Measurements from ENCODE around the gene TBC1D23. TPM values are rescaled to one million over a fixed set of nuclear protein-coding genes. Genes with fewer than 3 reads are reported as not detected.

The TBC1D23 gene
- total RNA-seq, 1 donor from 2014 or later: 62.2 TPM

- H3K4me3 Mint-ChIP-seq (ENCODE audit: unreplicated experiment): no peak overlapping the region
- peaks cover 3% of the 10 kb centered on the region for H3K9me3 Mint-ChIP-seq (ENCODE audit: unreplicated experiment)
- DNase-seq (ENCODE audit: low read depth) (peak; percentile 71), FAIRE-seq (no peak)
- Histone ChIP-seq H3K9me3 (ENCODE audit: insufficient read depth, low read depth, low read length) (no peaks in the 10 kb centered on the region), H3K79me2 (ENCODE audit: insufficient read depth, low read length) (no peaks in the 10 kb centered on the region), H3K9ac (ENCODE audit: low read length) (no peak overlapping the region), H3K27ac (ENCODE audit: low read depth, low read length) (peak overlapping the region; percentile 23), H4K20me1 (ENCODE audit: insufficient read depth, low read length) (no peaks in the 10 kb centered on the region), H3K4me1 (ENCODE audit: insufficient read depth, low read length) (peaks cover 11% of the 10 kb centered on the region), H3K4me2 (ENCODE audit: low read length) (peak overlapping the region; percentile 27), H3K4me3 (ENCODE audit: insufficient read depth, low read depth, low read length) (no peak overlapping the region), H2AFZ (ENCODE audit: low read depth, low read length) (no peak overlapping the region), H3K27me3 (ENCODE audit: insufficient read depth, low read length) (no peaks in the 10 kb centered on the region), H3K36me3 (ENCODE audit: insufficient read depth, low read length) (no peaks in the 10 kb centered on the region)
- H3K27me3 Mint-ChIP-seq (ENCODE audit: low read depth, unreplicated experiment): no peaks in the 10 kb centered on the region
- H3K4me1 Mint-ChIP-seq (ENCODE audit: low read depth, unreplicated experiment): peaks cover 7% of the 10 kb centered on the region
- H3K27ac Mint-ChIP-seq (ENCODE audit: unreplicated experiment): no peak overlapping the region
- H3K36me3 Mint-ChIP-seq (ENCODE audit: low read depth, unreplicated experiment): peaks cover 5% of the 10 kb centered on the region
- TF ChIP-seq CTCF (IDR thresholded peaks at IDR 0.05; ENCODE audit: insufficient read depth, low read depth, low read length) (no peak), EZH2 (IDR thresholded peaks at IDR 0.05; ENCODE audit: insufficient read depth, low read length) (no peak)
Observed at GRCh38 chr3:100245136-100245535, 15.7 kb upstream of the TBC1D23 start.

GRCh38 chr3:100245927-100246326 is 14.9 kb upstream of the TBC1D23 start:
- Histone ChIP-seq H4K20me1 (ENCODE audit: insufficient read depth, low read length) (no peaks in the 10 kb centered on the region), H2AFZ (ENCODE audit: low read depth, low read length) (no peak overlapping the region), H3K27me3 (ENCODE audit: insufficient read depth, low read length) (no peaks in the 10 kb centered on the region), H3K27ac (ENCODE audit: low read depth, low read length) (no peak overlapping the region), H3K4me1 (ENCODE audit: insufficient read depth, low read length) (peaks cover 11% of the 10 kb centered on the region), H3K36me3 (ENCODE audit: insufficient read depth, low read length) (no peaks in the 10 kb centered on the region), H3K4me2 (ENCODE audit: low read length) (peak overlapping the region; percentile 27), H3K9ac (ENCODE audit: low read length) (no peak overlapping the region), H3K9me3 (ENCODE audit: insufficient read depth, low read depth, low read length) (no peaks in the 10 kb centered on the region), H3K79me2 (ENCODE audit: insufficient read depth, low read length) (no peaks in the 10 kb centered on the region), H3K4me3 (ENCODE audit: insufficient read depth, low read depth, low read length) (no peak overlapping the region)
- DNase-seq (ENCODE audit: low read depth): peak; percentile 69
- H3K4me1 Mint-ChIP-seq (ENCODE audit: low read depth, unreplicated experiment): peaks cover 7% of the 10 kb centered on the region
- H3K9me3 Mint-ChIP-seq (ENCODE audit: unreplicated experiment): peaks cover 3% of the 10 kb centered on the region
- H3K27me3 Mint-ChIP-seq (ENCODE audit: low read depth, unreplicated experiment): no peaks in the 10 kb centered on the region
- no peak for FAIRE-seq
- no peak for TF ChIP-seq EZH2 (IDR thresholded peaks at IDR 0.05; ENCODE audit: insufficient read depth, low read length)
- no peak for TF ChIP-seq CTCF (IDR thresholded peaks at IDR 0.05; ENCODE audit: insufficient read depth, low read depth, low read length)
- H3K4me3 Mint-ChIP-seq (ENCODE audit: unreplicated experiment): no peak overlapping the region
- peaks cover 5% of the 10 kb centered on the region for H3K36me3 Mint-ChIP-seq (ENCODE audit: low read depth, unreplicated experiment)
- H3K27ac Mint-ChIP-seq (ENCODE audit: unreplicated experiment): no peak overlapping the region

- H3K36me3 ChIP-seq (ENCODE audit: insufficient read depth, low read length): no peaks in the 10 kb centered on the region
- Mint-ChIP-seq H3K4me1 (ENCODE audit: low read depth, unreplicated experiment) (peaks cover 7% of the 10 kb centered on the region), H3K36me3 (ENCODE audit: low read depth, unreplicated experiment) (peaks cover 5% of the 10 kb centered on the region), H3K4me3 (ENCODE audit: unreplicated experiment) (no peak overlapping the region), H3K27me3 (ENCODE audit: low read depth, unreplicated experiment) (no peaks in the 10 kb centered on the region), H3K9me3 (ENCODE audit: unreplicated experiment) (peaks cover 3% of the 10 kb centered on the region), H3K27ac (ENCODE audit: unreplicated experiment) (no peak overlapping the region)
- TF ChIP-seq EZH2 (IDR thresholded peaks at IDR 0.05; ENCODE audit: insufficient read depth, low read length): no peak
- no peak for TF ChIP-seq CTCF (IDR thresholded peaks at IDR 0.05; ENCODE audit: insufficient read depth, low read depth, low read length)
- peaks cover 11% of the 10 kb centered on the region for H3K4me1 ChIP-seq (ENCODE audit: insufficient read depth, low read length)
- H3K4me3 ChIP-seq (ENCODE audit: insufficient read depth, low read depth, low read length): no peak overlapping the region
- no peaks in the 10 kb centered on the region for H3K27me3 ChIP-seq (ENCODE audit: insufficient read depth, low read length)
- no peaks in the 10 kb centered on the region for H3K79me2 ChIP-seq (ENCODE audit: insufficient read depth, low read length)
- H3K9me3 ChIP-seq (ENCODE audit: insufficient read depth, low read depth, low read length): no peaks in the 10 kb centered on the region
- H3K27ac ChIP-seq (ENCODE audit: low read depth, low read length): no peak overlapping the region
- H2AFZ ChIP-seq (ENCODE audit: low read depth, low read length): no peak overlapping the region
- no peaks in the 10 kb centered on the region for H4K20me1 ChIP-seq (ENCODE audit: insufficient read depth, low read length)
- H3K9ac ChIP-seq (ENCODE audit: low read length): no peak overlapping the region
- H3K4me2 ChIP-seq (ENCODE audit: low read length): no peak overlapping the region
- FAIRE-seq: no peak
- no peak for DNase-seq (ENCODE audit: low read depth)
Observed at GRCh38 chr3:100246999-100247398, 13.8 kb upstream of the TBC1D23 start.

Measured in astrocyte (in vitro differentiated cells and primary cell).